GM03348 (cell line): ENCODE measurements around the gene KCNMB2.
A peak's percentile ranks its signal among the peaks of the same experiment; 100 is the strongest.

ENCODE experiments used
- DNase-seq: peaks from one replicate; pipeline ENCODE4 v3.0.0; 2012; ENCODE audit warnings: low spot score

KCNMB2 gene

DNA sequence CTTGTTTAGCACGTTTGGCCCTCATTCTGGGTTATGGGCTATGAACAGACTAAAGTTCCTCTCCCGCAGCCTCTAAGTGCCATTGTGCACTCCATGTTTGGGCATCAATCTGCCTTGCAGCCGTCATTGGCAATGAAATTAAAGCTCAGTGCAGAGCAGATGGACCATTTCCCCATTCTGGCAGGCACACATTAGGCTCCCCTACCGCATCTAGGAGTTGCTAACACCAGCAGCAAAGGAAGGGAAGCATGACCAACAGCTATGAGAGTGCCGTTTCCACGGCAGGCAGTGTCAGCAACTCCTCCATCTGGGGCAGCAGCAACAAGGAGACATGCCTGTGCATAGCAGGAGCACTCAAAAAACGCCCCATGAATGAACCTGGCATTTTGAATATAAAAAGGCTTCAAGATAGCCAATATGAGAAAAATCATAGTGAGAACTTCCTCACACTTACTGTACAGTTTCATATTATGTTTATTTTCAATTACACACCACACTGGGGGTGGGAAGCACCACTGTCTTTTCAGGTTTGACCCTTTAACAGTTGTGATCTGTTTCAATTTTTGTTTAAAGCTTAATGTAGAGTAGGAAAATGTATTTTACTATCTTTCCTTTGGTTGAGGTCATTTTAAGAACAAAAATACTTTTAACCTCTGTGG, 218.7 kb downstream of the KCNMB2 start:
- no peak for DNase-seq

DNA sequence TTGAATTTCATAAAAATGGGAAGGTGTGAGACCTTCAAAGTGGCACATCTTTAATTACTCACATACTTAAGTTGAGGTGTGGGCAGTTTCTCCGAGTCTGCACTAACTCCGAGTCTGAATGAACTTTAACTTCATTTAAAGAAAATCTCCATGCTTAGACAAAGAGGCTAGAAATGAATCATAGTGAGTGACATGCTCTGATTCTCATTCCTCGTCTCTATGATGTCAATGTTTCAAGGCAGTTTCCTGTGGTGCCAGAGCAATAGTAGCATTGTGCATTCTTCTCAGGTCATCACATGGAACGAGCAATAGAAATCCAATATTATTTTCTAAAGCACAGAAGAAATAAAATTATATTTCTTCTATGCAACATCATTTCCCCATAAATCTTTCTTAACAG, 224.8 kb downstream of the KCNMB2 start:
- DNase-seq, result no peak

DNA sequence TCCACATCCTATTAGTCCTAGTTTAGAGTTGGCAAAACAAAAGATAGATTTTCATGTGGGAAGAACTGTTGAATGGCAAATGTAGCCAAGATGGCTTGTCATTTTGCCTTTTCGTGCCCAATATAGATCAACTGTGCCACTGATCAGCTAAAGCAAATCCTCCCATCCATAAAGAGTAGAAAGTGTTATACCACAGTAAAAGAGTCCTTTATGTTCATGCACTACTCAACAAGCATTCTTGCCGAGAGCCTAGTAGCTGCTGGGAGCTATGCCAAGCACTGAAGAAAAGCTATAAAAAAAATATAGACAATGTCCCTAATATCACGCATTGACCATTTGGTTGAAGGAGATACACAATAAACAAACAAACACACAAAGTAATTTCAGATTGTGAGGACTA, 225.2 kb downstream of the KCNMB2 start:
- no peak for DNase-seq

DNA sequence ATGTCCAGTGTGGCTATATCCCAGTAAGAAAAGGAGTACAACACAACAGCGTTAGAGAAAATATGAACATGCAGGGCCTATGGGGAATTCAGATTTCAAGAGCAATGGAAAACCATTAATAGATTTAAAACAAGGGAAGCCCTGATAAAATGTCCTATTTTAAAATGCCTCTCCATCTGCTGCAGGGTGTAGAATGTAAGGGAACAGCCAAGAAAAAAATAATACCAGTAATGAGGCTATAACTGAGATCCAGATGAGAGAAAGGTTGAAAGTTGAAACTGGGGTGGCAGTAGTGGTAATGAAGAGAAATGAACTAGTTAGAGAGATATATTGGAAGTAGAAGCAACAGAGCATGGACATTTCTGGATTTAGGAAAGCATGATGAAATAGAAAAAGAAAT, 226.1 kb downstream of the KCNMB2 start:
- no peak for DNase-seq

DNA sequence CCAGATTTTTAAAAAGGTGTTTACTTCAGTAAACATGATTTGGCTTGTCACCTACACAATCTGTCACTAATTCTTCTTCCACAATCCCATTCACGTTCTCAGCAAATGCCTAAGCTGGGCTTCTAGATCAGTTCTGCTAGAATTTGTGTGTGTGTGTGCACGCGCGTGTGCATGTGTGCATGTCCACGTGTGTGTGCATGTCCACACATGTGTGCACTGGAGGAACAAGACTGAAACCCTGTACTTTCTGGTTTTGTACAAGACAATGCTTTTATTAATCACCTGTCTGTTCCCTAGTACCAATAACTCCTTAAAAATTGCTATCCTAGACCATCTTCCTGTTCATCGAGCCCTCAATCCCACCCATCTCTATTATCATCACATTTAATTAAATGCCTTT, 229.2 kb downstream of the KCNMB2 start:
- no peak for DNase-seq

DNA sequence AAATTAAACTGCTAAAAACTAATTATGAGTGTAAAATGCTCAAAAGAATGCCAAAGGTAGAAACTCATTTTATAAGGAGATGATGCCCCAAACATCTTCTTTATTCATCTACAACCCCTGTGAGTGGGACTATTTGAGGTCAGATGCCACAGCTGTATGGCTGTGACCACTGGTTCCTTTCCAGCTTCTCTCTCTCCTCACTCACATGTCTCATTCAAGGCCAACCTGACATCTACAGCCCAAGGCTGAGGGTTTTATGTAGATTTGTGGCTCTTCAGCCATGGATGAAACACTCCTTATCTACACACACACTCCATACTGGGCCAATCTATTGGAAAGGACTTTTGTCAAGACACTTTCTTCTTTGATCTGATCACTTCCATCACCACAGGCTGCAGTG, 231.3 kb downstream of the KCNMB2 start:
- DNase-seq, result no peak

DNA sequence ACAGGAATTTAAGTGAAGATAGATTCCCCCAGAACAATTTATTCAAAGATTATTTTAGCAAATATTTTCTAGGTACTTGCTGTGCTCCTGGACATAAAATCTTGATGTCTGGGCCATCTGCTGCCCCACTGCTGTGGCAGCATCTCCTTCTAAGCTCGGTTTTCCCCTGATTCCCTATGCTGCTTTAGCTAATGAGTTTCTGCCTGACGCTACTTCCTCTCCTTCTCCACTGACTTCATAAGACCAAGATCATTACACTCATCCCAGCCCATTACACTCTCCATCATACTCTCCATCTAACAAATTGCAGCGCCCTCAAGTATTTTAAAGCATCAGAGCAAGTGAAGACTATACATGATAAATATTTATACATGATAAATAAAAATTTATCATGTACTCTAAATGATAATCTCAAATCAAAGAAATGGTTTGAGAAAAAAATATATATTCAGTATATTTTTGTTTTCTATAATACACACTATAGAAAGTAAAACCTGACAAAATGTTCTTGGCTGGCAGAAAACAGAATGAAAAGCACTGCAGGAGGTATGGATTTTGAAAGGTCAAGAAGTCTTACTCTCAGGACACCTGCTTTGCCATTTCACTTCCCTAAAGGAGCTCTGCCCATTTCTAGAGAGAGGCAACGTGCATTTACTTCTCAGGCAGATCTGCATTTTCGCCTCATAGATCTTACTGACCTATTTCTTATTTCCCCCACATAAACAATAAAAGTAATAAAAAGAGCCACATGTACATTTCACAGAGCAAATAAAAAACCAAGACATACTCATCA, 232.0 kb downstream of the KCNMB2 start:
- no peak for DNase-seq

DNA sequence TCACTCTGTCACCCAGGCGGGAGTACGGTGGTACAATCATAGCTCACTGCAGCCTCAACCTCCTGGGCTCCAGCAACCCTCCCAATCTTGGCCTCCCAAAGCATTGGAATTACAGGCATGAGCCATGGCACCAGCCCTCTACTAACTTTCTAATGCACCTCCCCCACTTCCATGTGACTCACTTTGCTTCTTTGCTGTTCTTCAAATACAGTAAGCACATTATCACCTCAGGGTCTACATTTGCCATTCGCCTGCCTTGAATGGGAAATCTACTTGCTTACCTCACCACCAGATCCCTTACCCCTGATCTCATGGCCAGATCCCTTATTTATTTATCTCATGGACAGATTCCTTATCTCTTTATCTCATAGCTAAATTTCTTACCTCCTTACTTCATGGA, 235.3 kb downstream of the KCNMB2 start:
- no peak for DNase-seq

DNA sequence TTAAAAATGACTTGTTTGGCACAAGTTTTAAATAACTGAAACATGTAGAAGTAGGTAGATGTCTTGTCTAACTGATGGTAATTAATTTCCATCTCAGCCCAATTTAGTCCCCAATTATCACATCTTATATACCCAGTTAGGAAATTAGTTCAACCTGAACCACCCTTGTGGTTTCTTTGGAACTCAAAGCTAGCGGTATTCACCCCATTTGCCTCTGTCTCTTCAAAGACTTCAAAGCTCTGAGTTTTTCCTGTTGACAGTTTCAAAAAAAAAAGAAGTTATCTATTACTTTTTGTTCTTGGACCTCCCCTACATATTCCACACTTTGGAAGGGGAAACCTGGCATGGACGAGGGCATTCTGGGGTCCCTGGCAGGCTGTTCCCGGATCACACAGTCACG, 236.5 kb downstream of the KCNMB2 start:
- DNase-seq, result no peak

DNA sequence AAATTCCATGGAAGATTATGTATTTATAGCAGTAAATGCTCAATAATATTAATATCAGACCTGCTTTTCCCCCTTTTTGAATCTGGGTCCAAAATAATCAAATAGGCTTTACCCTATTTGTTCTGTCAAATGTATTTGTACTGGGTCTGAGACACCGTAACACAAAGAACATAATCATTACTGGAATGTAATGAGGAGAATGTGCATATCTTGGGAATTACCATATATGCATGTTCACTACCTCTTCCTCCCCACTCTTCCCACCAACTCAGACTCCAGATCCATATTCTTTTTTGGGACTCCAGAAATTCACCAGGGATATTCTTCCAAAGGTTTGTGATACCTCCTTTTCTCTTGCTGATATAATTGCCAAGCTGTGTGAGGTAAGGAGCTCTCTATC, 237.1 kb downstream of the KCNMB2 start:
- DNase-seq, result no peak

DNA sequence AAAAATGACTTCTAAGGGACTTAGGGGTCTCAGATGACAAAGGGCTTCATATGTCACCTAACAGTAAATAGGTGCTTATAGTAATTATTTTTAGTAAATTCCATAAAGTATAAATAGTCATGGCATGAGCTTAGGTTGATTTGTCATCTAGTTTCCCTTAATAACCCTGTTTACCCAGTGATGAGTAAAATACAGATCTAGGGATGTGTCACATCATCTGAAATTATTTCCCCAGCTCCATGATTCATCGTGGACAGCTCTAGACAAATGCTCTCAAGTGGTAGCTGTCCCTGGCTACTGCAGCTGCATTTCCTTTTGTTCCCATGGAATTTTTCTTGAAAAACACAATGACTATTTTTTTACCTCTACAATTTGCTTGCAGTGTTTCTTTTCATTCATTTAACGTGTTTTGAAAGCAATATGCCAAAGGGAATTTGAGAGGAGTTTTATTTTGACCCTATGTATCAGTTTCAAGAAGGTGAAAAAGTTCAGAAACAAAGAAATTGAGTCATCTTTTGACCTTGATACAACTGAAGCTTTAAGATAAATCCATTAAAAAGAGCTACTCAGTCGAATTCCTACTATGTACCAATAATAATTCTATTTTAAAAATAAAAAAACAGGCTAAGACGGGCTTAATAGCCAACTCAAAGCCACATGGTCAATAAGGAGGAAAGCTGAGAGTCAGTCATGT, 241.6 kb downstream of the KCNMB2 start:
- DNase-seq, result peak; percentile 18

DNA sequence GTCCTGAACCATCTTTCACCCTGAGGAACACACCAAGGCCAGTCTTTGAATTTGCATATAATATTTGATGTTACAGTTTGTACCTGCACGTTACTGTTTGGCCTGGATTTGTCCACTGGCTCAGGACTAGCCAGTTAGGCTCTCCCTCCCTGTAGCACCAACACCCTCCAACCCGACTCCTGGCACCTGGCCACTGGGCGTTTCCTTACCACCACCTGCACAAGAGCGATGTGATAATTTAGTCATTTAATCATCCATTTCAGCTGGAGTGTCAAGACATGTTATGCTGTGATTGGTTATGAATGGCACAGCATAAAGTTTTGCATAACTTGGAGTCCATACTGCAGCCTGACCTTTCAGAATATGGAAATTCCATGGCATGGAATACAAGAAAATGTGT, 242.4 kb downstream of the KCNMB2 start:
- no peak for DNase-seq

DNA sequence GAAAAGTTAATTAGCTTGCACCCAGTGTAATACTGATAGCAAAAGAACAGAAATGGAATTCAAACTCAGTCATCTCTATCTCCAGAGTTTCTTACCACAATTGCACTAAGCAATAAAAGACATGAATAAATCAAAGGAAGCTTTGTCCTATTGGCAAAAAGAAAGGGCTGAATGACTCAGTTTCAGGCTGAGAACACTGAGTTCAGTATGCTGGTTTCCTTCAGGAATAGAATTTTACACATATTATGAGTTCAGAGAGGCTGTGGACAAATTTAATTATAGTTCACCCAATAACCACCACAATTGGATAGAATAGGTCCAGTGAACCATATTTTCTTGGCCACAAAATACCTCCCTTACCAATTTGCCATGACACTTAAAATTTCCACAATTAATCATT, 249.7 kb downstream of the KCNMB2 start:
- DNase-seq, result no peak

DNA sequence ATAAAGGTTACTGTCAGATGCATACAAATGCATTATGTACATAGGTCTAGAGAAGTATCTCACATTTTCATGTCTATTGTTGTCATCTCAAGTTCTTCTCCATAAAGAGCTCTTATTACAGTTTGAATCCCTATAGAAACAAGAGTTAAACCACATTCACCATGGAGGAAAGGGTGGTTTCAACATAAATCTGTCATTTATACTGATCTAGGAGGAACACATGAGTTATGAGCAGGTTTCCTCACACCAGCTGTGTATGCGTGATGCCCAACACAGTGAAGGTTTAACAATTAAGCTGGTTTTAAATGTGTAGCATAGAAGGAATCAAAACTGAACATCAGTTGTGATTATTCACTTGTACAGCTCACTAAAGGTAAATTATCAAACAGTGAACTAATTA, 251.7 kb downstream of the KCNMB2 start:
- no peak for DNase-seq

DNA sequence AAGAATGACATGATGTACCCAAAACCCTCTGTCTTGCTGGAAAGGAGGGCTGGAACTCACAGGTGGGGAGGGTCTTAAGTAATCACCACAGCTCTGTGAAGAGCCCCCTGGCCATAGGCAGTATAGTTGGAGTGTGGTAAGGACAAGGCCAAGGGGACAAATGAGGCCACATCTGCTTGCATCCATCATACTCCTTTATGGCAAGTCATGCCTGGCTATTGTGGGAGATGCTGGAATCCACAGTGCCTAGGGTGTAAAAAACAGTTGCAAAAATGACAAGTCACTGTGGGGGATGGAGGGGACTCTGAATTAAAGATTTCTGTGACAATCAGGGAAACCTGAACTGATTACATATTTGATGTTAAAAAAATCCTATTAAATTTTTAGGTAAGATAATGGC, 258.5 kb downstream of the KCNMB2 start:
- DNase-seq, result no peak

DNA sequence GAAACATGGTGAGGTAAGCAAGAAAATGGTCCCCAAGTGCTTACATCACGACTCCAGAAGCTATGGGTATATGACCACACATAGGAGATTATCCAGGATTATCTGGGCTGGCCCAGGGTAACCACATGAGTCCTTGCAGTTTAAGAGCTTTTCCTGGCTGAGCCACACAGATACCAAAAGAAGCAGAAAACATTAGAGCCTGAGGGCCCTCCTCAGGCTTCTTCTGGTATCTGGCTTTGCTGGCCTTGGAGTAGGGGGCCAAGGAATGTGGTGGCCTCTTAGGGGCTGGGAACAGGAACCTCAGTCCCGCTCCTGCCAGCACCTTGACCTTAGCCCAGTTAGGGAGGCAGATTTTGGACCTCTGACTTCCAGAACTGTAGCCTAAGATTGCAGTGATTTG, 259.1 kb downstream of the KCNMB2 start:
- DNase-seq, result no peak

DNA sequence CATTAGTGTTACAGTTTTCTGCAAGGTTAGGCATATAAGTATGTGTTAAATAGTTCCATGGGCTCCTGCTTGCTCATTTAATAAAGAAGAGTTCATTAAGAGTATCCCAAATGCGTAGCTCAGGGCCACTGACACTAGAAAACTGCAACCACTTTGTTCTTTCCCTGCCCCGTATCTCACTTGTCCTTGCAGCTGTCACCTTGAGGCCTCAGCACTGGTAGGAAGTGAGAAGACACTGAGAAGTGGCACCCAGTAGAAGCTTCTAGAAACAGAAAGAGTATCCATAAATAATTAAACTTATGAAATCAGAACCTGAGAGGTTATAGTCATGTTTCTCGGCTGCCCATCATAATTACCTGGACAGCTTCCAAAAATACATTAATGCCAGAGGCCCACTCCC, 266.0 kb downstream of the KCNMB2 start:
- no peak for DNase-seq

DNA sequence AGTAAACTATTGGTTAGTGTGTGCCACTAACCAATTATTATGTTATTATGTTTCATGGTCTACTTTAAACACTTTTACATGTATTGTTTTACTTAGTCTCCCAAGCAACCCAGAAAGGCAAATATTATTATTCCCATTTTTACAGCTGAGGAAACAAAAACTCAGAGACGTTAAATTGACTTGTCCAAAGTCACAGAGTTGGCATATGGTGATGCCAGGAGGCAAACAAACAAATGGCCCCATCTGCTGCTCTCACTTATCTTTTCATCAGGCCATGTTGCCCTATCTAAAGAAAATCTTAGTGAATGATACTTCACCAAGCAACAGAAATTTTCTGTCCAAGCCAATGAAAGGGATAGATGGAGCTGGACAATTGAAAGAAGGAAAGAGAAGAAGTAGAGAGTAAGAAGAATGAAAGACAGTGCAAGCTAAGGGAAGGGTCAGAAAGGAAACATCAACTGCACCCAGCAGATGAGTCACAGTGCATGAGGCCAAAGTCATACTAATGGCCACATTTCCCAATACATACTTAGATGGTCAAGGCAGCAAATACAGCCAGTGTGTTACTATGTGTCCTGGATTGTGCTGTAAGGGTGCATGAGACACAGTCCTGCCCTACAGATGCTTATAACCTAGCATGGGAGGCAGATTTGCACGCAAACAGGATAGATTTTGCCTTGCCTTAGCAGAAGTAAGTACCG, 266.9 kb downstream of the KCNMB2 start:
- no peak for DNase-seq

DNA sequence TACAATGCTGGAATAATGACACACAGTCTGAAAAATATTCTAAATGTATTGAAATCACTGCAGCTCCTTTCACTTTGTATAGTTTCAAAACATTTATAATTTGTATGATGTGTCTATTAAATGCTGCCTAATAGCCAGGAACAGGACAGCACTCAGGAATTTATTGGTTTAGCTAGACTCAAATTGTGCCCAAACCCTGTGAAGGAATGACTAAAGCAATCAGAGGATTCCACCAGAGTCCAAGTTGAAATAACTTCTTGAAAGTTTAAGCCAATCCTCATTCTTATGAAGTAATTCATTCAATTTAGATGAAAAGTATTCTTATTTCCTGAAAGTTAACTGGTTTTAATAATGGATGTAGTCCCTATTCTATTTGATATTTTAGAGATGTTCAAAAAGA, 268.4 kb downstream of the KCNMB2 start:
- DNase-seq, result no peak

DNA sequence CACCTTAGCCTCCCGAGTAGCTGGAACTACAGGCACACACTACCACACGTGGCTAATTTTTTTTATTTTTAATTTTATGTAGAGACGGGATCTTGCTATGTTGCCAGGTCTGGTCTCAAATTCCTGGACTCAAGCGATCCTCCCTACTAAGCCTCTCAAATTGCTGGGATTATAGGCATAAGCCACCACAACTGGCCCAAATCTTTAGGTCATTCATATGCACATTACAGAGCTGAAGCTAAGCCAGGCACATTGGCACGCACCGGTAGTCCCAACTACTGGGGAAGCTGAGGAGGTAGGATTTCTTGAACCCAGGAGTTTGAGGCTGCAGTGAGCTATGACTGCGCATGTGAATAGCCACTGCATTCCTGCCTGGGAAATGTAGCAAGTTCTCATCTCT, 269.5 kb downstream of the KCNMB2 start:
- DNase-seq, result no peak

DNA sequence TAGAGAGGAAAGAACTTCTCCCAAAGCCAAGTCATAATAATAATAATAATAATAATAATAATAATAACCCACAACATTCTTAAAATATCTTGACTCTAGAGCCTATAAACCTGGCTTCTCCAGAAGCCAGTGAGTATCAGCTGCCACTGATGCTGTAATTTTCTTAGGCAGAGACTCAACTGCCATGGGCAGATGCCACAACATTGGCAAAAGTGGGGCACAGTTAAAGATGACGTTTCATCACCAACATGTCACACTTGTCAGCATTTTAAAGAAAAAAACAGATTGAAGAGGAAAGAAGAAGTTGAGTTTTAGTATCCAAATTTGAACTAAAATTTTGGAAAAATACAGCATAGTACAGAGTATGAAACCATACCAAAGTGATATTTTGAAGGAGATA, 270.4 kb downstream of the KCNMB2 start:
- no peak for DNase-seq

DNA sequence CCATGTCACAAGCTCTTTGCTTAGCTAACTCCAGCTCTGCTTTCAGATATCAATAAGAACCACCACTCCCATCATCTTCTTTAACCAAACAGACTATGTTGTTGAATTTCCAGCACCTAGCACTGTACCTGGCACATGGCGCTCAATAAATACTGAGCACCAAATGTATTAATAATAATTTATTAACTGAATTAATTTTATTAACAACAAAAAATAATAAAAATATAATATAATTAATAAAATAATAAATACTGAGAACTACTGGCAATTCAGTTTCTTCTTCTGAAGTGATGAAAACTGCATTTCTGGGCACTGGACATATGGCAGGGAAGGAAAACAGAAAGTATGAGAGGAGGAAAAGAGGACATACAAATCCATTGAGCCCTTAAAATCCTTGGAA, 271.5 kb downstream of the KCNMB2 start:
- DNase-seq, result no peak

DNA sequence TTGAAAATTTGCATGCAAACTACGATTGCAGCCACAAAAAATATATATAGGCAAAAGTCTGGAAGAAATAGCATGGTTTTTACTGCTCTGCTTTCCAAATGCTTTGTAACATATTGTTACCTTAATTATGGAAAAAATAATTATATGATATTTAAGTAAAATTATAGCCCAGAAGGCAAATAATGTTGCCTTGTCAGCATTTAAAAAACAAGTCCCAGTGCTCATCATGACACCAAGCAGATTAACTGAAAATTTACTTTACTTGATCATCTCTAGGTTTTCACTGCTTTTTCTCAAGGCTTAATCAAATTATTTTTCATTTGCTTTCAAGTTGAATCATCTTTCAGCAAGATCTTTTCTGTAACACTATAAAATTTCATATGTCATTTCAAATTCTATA, 272.5 kb downstream of the KCNMB2 start:
- DNase-seq, result no peak
